GM23338 (cell line): ENCODE data around the gene PHLDB2. TPM values are rescaled to one million over a fixed set of nuclear protein-coding genes. Genes with fewer than 3 reads are reported as not detected.
A peak's percentile ranks its signal among the peaks of the same experiment; 100 is the strongest.

Experiments
- ATAC-seq: fragments of 200-7000 bp; cut with Tn5 transposase; 3 replicates; pipeline ENCODE4 v1.9.1; 2020
- DNase-seq: peaks from one replicate; pipeline ENCODE4 v3.0.0-alpha.2; 2015; ENCODE audit warnings: low spot score
- H2AFZ ChIP-seq: fragments of 200-600 bp; sonication (generic); 2 replicates; pipeline ENCODE4 v1.8.0; 2016; ENCODE audit warnings: antibody characterized with exemption, mild to moderate bottlenecking, moderate library complexity
- H3F3A ChIP-seq: fragments of 200-600 bp; sonication (generic); replicated peaks from 2 replicates; pipeline ENCODE4 v1.8.0; 2017; ENCODE audit warnings: antibody characterized with exemption, mixed run types, low read depth
- H3K27ac ChIP-seq: fragments of 200-600 bp; sonication (generic); 2 replicates; pipeline ENCODE4 v1.6.1; 2016; ENCODE audit warnings: low read depth
- H3K27me3 ChIP-seq: fragments of 200-600 bp; sonication (generic); 2 replicates; pipeline ENCODE4 v1.8.0; 2016; ENCODE audit warnings: mild to moderate bottlenecking, mixed run types, moderate library complexity; ENCODE audit not compliant: insufficient read depth
- H3K36me3 ChIP-seq: fragments of 200-600 bp; sonication (generic); 2 replicates; pipeline ENCODE4 v1.8.0; 2016; ENCODE audit warnings: mild to moderate bottlenecking; ENCODE audit not compliant: insufficient read depth
- H3K4me1 ChIP-seq: fragments of 200-600 bp; sonication (generic); 2 replicates; pipeline ENCODE4 v1.8.0; 2016; ENCODE audit warnings: mild to moderate bottlenecking, moderate library complexity; ENCODE audit not compliant: insufficient read depth
- H3K4me2 ChIP-seq: fragments of 200-600 bp; sonication (generic); 2 replicates; pipeline ENCODE4 v1.7.1; 2017; ENCODE audit warnings: mixed run types
- H3K4me3 ChIP-seq: fragments of 200-600 bp; sonication (generic); 2 replicates; pipeline ENCODE4 v1.6.1; 2016; ENCODE audit warnings: mixed run types
- H3K79me2 ChIP-seq: fragments of 200-600 bp; sonication (generic); replicated peaks from 2 replicates; pipeline ENCODE4 v1.8.0; 2017; ENCODE audit warnings: mild to moderate bottlenecking; ENCODE audit not compliant: insufficient read depth
- H3K9me2 ChIP-seq: fragments of 200-600 bp; sonication (generic); 2 replicates; pipeline ENCODE4 v1.8.0; 2017; ENCODE audit not compliant: insufficient read depth
- H4K20me1 ChIP-seq: fragments of 200-600 bp; sonication (generic); replicated peaks from 2 replicates; pipeline ENCODE4 v1.8.0; 2017; ENCODE audit warnings: mild to moderate bottlenecking; ENCODE audit not compliant: insufficient read depth
- H3K27ac Mint-ChIP-seq: 2 replicates; pipeline ENCODE4 v1.8.0; 2020; ENCODE audit warnings: inconsistent platforms, mild to moderate bottlenecking, moderate library complexity, mixed read lengths
- H3K27me3 Mint-ChIP-seq: 3 replicates; pipeline ENCODE4 v1.8.0; 2022; ENCODE audit warnings: low read depth, mild to moderate bottlenecking, moderate library complexity, mixed read lengths, inconsistent platforms; ENCODE audit not compliant: insufficient read depth, poor library complexity
- H3K36me3 Mint-ChIP-seq: 3 replicates; pipeline ENCODE4 v1.8.0; 2021; ENCODE audit warnings: low read depth, mild to moderate bottlenecking, inconsistent platforms, moderate library complexity, mixed read lengths
- H3K4me1 Mint-ChIP-seq: 3 replicates; pipeline ENCODE4 v1.8.0; 2020; ENCODE audit warnings: mild to moderate bottlenecking, inconsistent platforms, mixed read lengths
- H3K4me3 Mint-ChIP-seq: 3 replicates; pipeline ENCODE4 v1.8.0; 2021; ENCODE audit warnings: moderate library complexity, mild to moderate bottlenecking, inconsistent platforms, mixed read lengths
- H3K9me3 Mint-ChIP-seq: 3 replicates; pipeline ENCODE4 v1.8.0; 2020; ENCODE audit warnings: moderate library complexity, mild to moderate bottlenecking, inconsistent platforms, mixed read lengths
- CREB1 ChIP-seq: fragments of 250-450 bp; sonication (Bioruptor Pico); IDR thresholded peaks from 2 replicates; pipeline ENCODE4 v1.5.0; 2020; ENCODE audit warnings: low read depth, mild to moderate bottlenecking, moderate library complexity
- EZH2 ChIP-seq: fragments of 200-600 bp; sonication (generic); IDR thresholded peaks from one replicate; pipeline ENCODE4 v1.8.0; 2017; ENCODE audit warnings: antibody characterized with exemption, mild to moderate bottlenecking, low read depth; ENCODE audit not compliant: unreplicated experiment
- POLR2AphosphoS5 ChIP-seq: IDR thresholded peaks from 2 replicates; pipeline ENCODE4 v1.6.1; 2016; ENCODE audit warnings: antibody characterized with exemption, low read depth
- STAT1 ChIP-seq: IDR thresholded peaks from one replicate; pipeline ENCODE4 v1.6.1; 2016; ENCODE audit warnings: antibody characterized with exemption; ENCODE audit not compliant: unreplicated experiment
- ZNF331 ChIP-seq: fragments of 250-450 bp; sonication (Bioruptor Pico); IDR thresholded peaks from 2 replicates; pipeline ENCODE4 v1.5.0; 2020; ENCODE audit warnings: low read depth, mild to moderate bottlenecking, moderate library complexity
- polyA plus RNA-seq: library from polyadenylated mRNA; unstranded; fragments of >200 nt; fragmentation: Nextera tagmentation; extraction: Ambion mirVana; gene quantifications from 2 replicates; pipeline ENCODE4 v1.2.1, GENCODE V29; 2016
- total RNA-seq: library from RNA; depleted of rRNA; stranded (reverse); fragments of >200 nt; shearing (Covaris generic); gene quantifications from 2 replicates; pipeline ENCODE4 v1.2.3, GENCODE V29; 2014
- TF ChIP-seq, protein P1 (sequence below): IDR thresholded peaks from 2 replicates; pipeline ENCODE4 v1.6.1; 2016; ENCODE audit warnings: antibody characterized with exemption

The PHLDB2 gene
- total and polyA plus RNA-seq, 2 experiments from 2014 or later, result 19.5 to 33.7 TPM

DNA sequence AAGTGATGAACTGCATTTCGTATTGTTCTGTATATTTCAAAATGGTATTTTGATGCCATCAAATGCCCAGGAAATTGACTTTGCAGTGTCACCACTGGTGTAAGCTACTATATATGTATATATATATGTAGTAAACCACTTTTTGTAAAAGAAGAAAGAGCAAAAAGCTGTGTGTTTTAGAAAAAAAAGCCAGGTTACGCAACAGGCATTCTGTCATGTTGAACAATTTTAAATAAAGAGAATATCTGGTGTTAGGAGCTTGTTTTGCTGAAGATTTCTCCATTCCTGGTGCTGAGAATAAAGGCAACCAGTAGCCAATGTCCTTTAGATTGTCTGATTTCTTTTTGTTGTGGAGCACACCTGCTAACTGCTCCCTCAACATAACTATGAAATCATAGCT lies 116.1 kb downstream of the PHLDB2 start:
- Histone ChIP-seq H3K4me1 (0 out of 2 replicates have a peak, but pooled peaks cover 5% of the 10 kb centered on the region), H3K27ac (no peak overlapping the region), H3K79me2 (peaks cover 9% of the 10 kb centered on the region), H3K36me3 (no peaks in the 10 kb centered on the region), H3F3A (no peaks in the 10 kb centered on the region), H2AFZ (no peak overlapping the region), H3K4me3 (no peak overlapping the region), H4K20me1 (no peaks in the 10 kb centered on the region), H3K27me3 (no peaks in the 10 kb centered on the region), H3K9me2 (no peaks in the 10 kb centered on the region), H3K4me2 (no peak overlapping the region)
- DNase-seq (no peak), ATAC-seq (no peak)
- Mint-ChIP-seq H3K9me3 (no peaks in the 10 kb centered on the region), H3K27ac (no peak overlapping the region), H3K4me1 (peaks cover 9% of the 10 kb centered on the region; the same call in 2 of the 3 replicates), H3K4me3 (no peak overlapping the region), H3K27me3 (peaks cover 3% of the 10 kb centered on the region), H3K36me3 (no peaks in the 10 kb centered on the region)
- TF ChIP-seq CREB1 (CRISPR knock-in tag), result no peak

DNA sequence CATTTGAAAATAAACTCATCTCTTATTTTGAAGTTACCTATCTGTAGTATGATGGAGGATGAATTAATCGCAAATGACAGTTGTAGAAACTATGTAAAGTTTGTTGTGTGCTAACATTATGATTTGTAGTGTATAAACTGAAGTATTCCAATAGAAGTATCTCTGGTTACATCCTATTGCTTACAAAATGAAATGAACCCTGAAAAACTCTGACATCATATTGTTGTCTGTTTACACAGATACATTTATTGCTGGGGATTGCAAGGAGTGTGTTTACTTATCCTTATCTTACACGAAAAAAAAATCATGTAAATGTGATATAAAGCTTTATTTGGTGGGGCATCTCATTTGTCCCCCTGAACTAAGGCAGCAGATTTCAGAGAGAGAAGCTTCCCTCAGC lies 117.2 kb downstream of the PHLDB2 start:
- Mint-ChIP-seq H3K36me3 (no peaks in the 10 kb centered on the region), H3K4me1 (peaks cover 10% of the 10 kb centered on the region; the same call in 2 of the 3 replicates), H3K4me3 (no peak overlapping the region), H3K9me3 (no peaks in the 10 kb centered on the region), H3K27ac (no peak overlapping the region), H3K27me3 (peaks cover 3% of the 10 kb centered on the region)
- Histone ChIP-seq H3K4me2 (no peak overlapping the region), H3K4me3 (no peak overlapping the region), H4K20me1 (no peaks in the 10 kb centered on the region), H3K79me2 (peaks cover 17% of the 10 kb centered on the region), H2AFZ (no peak overlapping the region), H3K9me2 (no peaks in the 10 kb centered on the region), H3K36me3 (no peaks in the 10 kb centered on the region), H3K27me3 (no peaks in the 10 kb centered on the region), H3K4me1 (0 out of 2 replicates have a peak, but pooled peaks cover 6% of the 10 kb centered on the region), H3K27ac (no peak overlapping the region), H3F3A (no peaks in the 10 kb centered on the region)
- DNase-seq (no peak), ATAC-seq (no peak)
- TF ChIP-seq, protein P1, sequence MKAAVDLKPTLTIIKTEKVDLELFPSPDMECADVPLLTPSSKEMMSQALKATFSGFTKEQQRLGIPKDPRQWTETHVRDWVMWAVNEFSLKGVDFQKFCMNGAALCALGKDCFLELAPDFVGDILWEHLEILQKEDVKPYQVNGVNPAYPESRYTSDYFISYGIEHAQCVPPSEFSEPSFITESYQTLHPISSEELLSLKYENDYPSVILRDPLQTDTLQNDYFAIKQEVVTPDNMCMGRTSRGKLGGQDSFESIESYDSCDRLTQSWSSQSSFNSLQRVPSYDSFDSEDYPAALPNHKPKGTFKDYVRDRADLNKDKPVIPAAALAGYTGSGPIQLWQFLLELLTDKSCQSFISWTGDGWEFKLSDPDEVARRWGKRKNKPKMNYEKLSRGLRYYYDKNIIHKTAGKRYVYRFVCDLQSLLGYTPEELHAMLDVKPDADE, result no peak
- TF ChIP-seq CREB1 (CRISPR knock-in tag) (no peak), EZH2 (no peak), ZNF331 (no peak)

DNA sequence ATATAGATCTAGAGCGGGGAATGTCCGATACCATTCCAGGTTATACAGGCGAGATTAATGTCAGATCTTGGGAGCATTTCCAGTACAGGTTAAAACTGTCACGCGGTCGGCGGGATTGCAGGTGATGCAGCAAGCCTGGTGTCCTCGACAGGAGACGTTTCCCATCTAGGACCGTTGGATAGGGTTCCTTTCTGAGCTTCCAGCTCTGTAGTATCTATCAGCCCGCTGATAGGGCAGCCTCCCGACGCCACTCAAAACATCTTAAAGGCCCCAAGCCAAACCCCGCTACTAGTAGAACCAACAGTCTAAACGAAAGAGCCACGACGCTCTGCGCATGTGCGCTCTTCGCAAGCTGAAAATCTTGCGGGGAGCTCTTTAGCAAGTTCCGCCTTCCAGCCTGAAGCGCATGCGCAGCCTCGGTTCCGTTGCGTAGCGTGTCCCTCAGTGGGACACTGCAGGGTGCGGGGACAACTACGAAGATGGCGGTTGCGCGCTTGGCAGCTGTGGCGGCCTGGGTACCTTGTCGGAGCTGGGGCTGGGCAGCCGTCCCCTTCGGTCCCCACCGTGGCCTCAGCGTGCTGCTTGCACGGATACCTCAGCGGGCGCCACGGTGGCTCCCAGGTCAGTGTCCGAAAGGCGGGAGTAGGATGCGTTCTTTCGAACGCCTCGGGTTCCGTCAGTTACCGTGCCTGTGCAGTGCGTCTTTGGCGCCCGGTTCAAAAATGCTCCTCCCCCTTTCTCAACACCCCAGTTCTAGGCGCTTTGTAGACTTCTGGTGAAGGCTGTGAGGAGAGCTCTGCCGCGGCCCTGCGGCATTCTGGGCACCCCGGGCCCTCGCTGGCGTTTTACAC lies 119.7 kb downstream of the PHLDB2 start, which contains the start of gene ABHD10:
Gene ABHD10 (plus strand): TSS at position 444 of the 851 bp plus-strand sequence. CDS start 36 bp downstream, at position 480.
- no peaks in the 10 kb centered on the region for H3K36me3 Mint-ChIP-seq
- DNase-seq, result peak; percentile 98
- H3K4me3 ChIP-seq, result peak within 1 kb of the TSS; percentile 83
- H3K4me1 Mint-ChIP-seq, result peaks cover 10% of the 10 kb centered on the region; the same call in 2 of the 3 replicates
- ATAC-seq, result peak; percentile 98
- H3K36me3 ChIP-seq, result no peaks in the 10 kb centered on the region
- H3K27me3 Mint-ChIP-seq, result peaks cover 3% of the 10 kb centered on the region
- H3K4me3 Mint-ChIP-seq, result peak within 1 kb of the TSS; percentile 73
- H3K9me2 ChIP-seq, result no peaks in the 10 kb centered on the region
- H4K20me1 ChIP-seq, result no peaks in the 10 kb centered on the region; the same call in 1 of the 2 replicates
- no peaks in the 10 kb centered on the region for H3K9me3 Mint-ChIP-seq
- no peaks in the 10 kb centered on the region for H3K27me3 ChIP-seq
- H3K4me1 ChIP-seq, result 0 out of 2 replicates have a peak, but pooled peaks cover 6% of the 10 kb centered on the region
- H2AFZ ChIP-seq, result peak within 1 kb of the TSS; percentile 98
- no peak within 1 kb of the TSS; the same call in 1 of the 2 replicates for H3K27ac ChIP-seq
- peak within 1 kb of the TSS; percentile 94 for H3K4me2 ChIP-seq
- peaks cover 30% of the 10 kb centered on the region for H3K79me2 ChIP-seq
- no peaks in the 10 kb centered on the region for H3F3A ChIP-seq
- H3K27ac Mint-ChIP-seq, result peak within 1 kb of the TSS; percentile 86
- TF ChIP-seq CREB1 (CRISPR knock-in tag) (peak; percentile 18; the same call in 1 of the 2 replicates), POLR2AphosphoS5 (peak; percentile 98), STAT1 (no peak)
